Rectal smooth muscle tissue (tissue), 1 donor: ENCODE data around the gene SVOPL.
"Not testable (repeated sequence)": the region's sequence is repeated elsewhere in the genome, so short reads cannot be mapped to it uniquely, and the experiment has no call there.

ENCODE experiments used
- H3K27ac ChIP-seq: one replicate; pipeline ENCODE4 v1.7.0; 2013; ENCODE audit warnings: low read depth, low read length, inconsistent platforms
- H3K27me3 ChIP-seq: one replicate; pipeline ENCODE4 v1.7.0; 2013; ENCODE audit warnings: low read length; ENCODE audit not compliant: control insufficient read depth, insufficient read depth
- H3K36me3 ChIP-seq: one replicate; pipeline ENCODE4 v1.7.0; 2013; ENCODE audit warnings: low read length; ENCODE audit not compliant: control insufficient read depth, insufficient read depth
- H3K4me1 ChIP-seq: one replicate; pipeline ENCODE4 v1.7.0; 2013; ENCODE audit warnings: low read length; ENCODE audit not compliant: control insufficient read depth, insufficient read depth
- H3K4me3 ChIP-seq: one replicate; pipeline ENCODE4 v1.7.0; 2013; ENCODE audit warnings: low read length
- H3K9ac ChIP-seq: one replicate; pipeline ENCODE4 v1.7.0; 2013; ENCODE audit warnings: low read length

The SVOPL gene

DNA sequence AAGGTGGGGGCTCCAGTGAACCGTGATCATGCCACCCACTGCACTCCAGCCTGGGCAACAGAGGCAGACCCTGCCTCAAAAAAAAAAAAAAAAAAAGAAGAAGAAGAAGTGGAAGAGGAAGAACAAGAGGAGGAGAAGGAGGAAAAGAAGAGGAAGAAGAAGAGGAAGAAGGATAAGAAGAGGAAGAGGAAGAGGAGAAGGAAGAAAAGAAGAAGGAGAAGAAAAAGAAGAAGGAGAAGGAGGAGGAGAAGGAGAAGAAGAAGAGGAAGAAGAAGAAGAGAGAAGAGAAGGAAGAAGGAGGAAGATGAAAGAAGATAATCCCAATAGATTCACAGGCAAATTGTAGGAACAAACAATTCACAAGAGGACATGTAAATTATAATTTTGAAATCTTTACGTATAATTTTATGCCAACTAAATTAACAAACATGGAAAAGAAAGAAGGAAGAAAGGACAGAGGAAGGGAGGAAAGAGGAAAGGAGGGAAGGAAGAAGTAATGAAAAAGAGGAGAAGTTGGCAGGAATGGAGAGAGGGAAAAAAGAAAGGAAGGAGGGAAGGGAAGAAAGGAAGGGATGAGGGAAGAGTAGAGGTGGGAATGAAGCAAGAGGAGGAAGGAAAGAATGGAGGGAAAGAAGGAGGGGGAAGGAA is 3.5 kb downstream of the SVOPL start:
- Histone ChIP-seq H3K27me3 (no peaks in the 10 kb centered on the region), H3K4me3 (no peak overlapping the region), H3K9ac (no peak overlapping the region), H3K27ac (no peak overlapping the region), H3K4me1 (no peaks in the 10 kb centered on the region), H3K36me3 (no peaks in the 10 kb centered on the region)

GRCh38 chr7:138695776-138696175 is 5.4 kb downstream of the SVOPL start:
- H3K27ac ChIP-seq, H3K9ac ChIP-seq, H3K27me3 ChIP-seq, H3K36me3 ChIP-seq, H3K4me3 ChIP-seq, H3K4me1 ChIP-seq: not testable (repeated sequence)

- H3K36me3 ChIP-seq = no peaks in the 10 kb centered on the region
- no peaks in the 10 kb centered on the region for H3K27me3 ChIP-seq
- no peaks in the 10 kb centered on the region for H3K4me1 ChIP-seq
- no peak overlapping the region for H3K9ac ChIP-seq
- no peak overlapping the region for H3K4me3 ChIP-seq
- H3K27ac ChIP-seq = no peak overlapping the region
Observed at GRCh38 chr7:138695106-138695505, 6.1 kb downstream of the SVOPL start.

DNA sequence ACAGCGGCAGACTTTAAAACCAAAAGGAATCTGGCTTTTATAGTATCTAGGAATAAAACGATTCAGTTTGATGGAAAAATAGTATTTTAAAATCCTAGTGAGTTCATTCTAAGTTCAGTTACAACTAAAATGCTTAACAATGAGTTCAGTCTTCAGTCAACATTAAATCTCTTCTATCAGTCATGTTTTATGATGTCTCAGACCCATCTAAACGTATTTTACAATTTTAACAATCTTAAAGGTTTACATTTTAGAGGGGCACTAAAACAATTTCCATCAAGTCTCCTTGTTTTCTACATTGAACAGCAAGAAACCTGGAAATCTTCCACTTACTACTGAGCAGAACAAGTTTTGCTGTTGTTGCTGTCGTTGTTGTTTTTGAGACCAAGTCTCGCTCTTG is 10.0 kb downstream of the SVOPL start:
- H3K9ac ChIP-seq = no peak overlapping the region
- no peaks in the 10 kb centered on the region for H3K36me3 ChIP-seq
- H3K27me3 ChIP-seq = no peaks in the 10 kb centered on the region
- no peak overlapping the region for H3K4me3 ChIP-seq
- H3K4me1 ChIP-seq = no peaks in the 10 kb centered on the region
- no peak overlapping the region for H3K27ac ChIP-seq

GRCh38 chr7:138690495-138690894 is 10.7 kb downstream of the SVOPL start:
- Histone ChIP-seq H3K36me3 (no peaks in the 10 kb centered on the region), H3K4me3 (no peak overlapping the region), H3K27ac (no peak overlapping the region), H3K27me3 (no peaks in the 10 kb centered on the region), H3K9ac (no peak overlapping the region), H3K4me1 (no peaks in the 10 kb centered on the region)

DNA sequence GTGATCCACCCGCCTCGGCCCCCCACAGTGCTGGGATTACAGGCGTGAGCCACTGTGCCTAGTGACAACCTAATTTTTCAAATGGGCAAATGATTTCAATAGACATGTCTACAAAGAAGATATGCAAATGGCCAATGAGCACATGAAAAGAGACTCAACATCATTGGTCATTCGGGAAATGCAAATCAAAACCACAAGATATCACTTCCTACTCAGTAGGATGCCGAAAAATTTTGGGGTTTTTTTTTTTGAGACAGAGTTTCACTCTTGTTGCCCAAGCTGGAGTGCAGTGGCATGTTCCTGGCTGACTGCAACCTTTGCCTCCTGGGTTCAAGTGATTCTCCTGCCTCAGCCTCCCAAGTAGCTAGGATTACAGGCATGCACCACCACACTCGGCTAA is 13.1 kb downstream of the SVOPL start:
- H3K4me3 ChIP-seq, H3K9ac ChIP-seq, H3K27me3 ChIP-seq, H3K27ac ChIP-seq, H3K36me3 ChIP-seq, H3K4me1 ChIP-seq: not testable (repeated sequence)

- Histone ChIP-seq H3K27ac (no peak overlapping the region), H3K4me1 (no peaks in the 10 kb centered on the region), H3K9ac (no peak overlapping the region), H3K36me3 (no peaks in the 10 kb centered on the region), H3K27me3 (no peaks in the 10 kb centered on the region), H3K4me3 (no peak overlapping the region)
Observed at GRCh38 chr7:138684340-138684739, 16.8 kb downstream of the SVOPL start.

- no peaks in the 10 kb centered on the region for H3K36me3 ChIP-seq
- H3K27me3 ChIP-seq = no peaks in the 10 kb centered on the region
- H3K4me3 ChIP-seq = no peak overlapping the region
- no peaks in the 10 kb centered on the region for H3K4me1 ChIP-seq
- H3K9ac ChIP-seq = no peak overlapping the region
- no peak overlapping the region for H3K27ac ChIP-seq
Observed at GRCh38 chr7:138679793-138680192, 21.4 kb downstream of the SVOPL start.

DNA sequence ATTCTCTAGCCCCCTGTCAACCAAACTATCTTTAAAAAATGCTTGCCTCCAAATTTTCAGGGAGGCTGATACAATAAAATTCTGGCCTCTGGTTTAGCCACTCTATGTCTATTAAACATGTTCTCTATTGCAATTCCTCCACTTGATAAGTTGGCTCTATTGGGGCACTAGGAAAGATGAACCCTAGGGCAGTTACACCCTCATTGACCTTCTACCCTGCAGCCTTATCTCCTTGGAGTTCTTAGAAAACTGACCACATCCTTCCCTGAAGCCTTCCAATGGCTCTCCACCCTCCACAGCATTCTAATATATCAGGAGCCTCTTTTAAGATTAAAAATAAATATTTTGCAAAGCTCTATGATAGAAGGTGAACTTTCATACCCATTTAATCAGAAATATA is 30.6 kb downstream of the SVOPL start:
- Histone ChIP-seq H3K4me1 (no peaks in the 10 kb centered on the region), H3K9ac (no peak overlapping the region), H3K27me3 (no peaks in the 10 kb centered on the region), H3K4me3 (no peak overlapping the region), H3K36me3 (no peaks in the 10 kb centered on the region), H3K27ac (no peak overlapping the region)

DNA sequence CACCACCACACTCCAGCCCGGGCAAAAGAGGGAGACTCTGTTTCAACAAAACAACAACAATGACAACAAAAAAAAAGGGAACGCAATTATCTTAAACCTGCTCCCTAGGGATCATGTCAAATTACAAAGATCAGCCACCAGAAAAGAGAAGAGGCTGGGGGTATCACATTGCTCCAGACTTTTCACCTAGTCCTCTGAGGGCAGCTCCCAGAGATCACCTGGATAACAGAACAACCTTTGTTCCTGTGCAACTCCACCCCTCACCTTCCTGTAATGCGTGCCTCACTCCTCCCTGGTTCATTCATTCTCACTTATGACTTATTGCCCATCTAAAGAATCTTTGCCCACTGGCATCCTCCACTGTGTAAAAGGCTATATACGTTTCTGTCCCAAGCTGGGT is 31.8 kb downstream of the SVOPL start:
- H3K9ac ChIP-seq = no peak overlapping the region
- H3K36me3 ChIP-seq = no peaks in the 10 kb centered on the region
- no peak overlapping the region for H3K4me3 ChIP-seq
- no peaks in the 10 kb centered on the region for H3K4me1 ChIP-seq
- no peak overlapping the region for H3K27ac ChIP-seq
- H3K27me3 ChIP-seq = no peaks in the 10 kb centered on the region

DNA sequence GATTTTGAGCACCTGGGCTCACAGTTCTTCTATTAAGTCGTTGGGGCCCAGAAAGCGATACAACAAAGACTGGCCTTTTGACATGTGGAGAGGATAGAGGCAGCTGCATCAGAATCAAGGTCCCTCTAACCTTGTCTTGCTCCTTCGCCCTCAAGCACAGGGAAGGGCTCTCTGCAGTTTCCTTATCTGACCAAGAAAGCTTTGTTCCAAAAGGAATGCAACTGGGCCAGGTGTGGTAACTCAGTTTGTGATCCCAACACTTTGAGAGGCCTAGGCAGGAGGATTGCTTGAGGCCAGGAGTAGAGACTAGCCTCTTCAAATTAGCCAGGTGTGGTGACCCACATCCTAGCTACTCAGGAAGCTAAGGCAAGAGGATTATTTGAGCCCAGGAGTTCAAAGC is 32.2 kb downstream of the SVOPL start:
- Histone ChIP-seq H3K36me3 (no peaks in the 10 kb centered on the region), H3K27me3 (no peaks in the 10 kb centered on the region), H3K4me3 (no peak overlapping the region), H3K4me1 (no peaks in the 10 kb centered on the region), H3K27ac (no peak overlapping the region), H3K9ac (no peak overlapping the region)

DNA sequence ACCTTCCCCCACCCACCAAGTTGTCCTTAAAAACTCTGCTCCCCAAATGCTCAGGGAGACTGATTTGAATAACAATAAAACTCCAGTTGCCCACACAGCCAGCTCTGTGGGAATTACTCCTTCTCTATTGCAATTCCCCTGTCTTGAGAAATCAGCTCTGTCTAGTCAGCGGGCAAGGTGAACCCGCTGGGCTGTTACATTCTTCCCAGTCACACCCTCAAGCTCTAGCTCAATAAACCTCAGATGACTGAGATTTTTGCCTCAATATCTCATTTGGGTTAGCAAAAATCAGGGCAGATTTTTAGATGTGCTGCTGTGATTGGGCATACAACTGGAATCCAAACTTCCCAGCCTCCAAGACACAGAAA is 32.9 kb downstream of the SVOPL start:
- no peak overlapping the region for H3K4me3 ChIP-seq
- H3K4me1 ChIP-seq = no peaks in the 10 kb centered on the region
- H3K36me3 ChIP-seq = no peaks in the 10 kb centered on the region
- no peaks in the 10 kb centered on the region for H3K27me3 ChIP-seq
- no peak overlapping the region for H3K9ac ChIP-seq
- H3K27ac ChIP-seq = no peak overlapping the region

- Histone ChIP-seq H3K36me3 (no peaks in the 10 kb centered on the region), H3K27ac (no peak overlapping the region), H3K4me1 (no peaks in the 10 kb centered on the region), H3K4me3 (no peak overlapping the region), H3K27me3 (no peaks in the 10 kb centered on the region), H3K9ac (no peak overlapping the region)
Observed at GRCh38 chr7:138667535-138668228, 33.5 kb downstream of the SVOPL start.
